GM19397 (cell line): ENCODE results near the gene APOBEC3B.
"Not testable (repeated sequence)": the region's sequence is repeated elsewhere in the genome, so short reads cannot be mapped to it uniquely, and the experiment has no call there.

Experiments
- ATAC-seq: cut with Tn5 transposase; IDR thresholded peaks from one replicate; pipeline ENCODE4 v1.9.1; 2021; ENCODE audit warnings: mild to moderate bottlenecking, moderate library complexity; ENCODE audit not compliant: unreplicated experiment

Gene APOBEC3B

DNA sequence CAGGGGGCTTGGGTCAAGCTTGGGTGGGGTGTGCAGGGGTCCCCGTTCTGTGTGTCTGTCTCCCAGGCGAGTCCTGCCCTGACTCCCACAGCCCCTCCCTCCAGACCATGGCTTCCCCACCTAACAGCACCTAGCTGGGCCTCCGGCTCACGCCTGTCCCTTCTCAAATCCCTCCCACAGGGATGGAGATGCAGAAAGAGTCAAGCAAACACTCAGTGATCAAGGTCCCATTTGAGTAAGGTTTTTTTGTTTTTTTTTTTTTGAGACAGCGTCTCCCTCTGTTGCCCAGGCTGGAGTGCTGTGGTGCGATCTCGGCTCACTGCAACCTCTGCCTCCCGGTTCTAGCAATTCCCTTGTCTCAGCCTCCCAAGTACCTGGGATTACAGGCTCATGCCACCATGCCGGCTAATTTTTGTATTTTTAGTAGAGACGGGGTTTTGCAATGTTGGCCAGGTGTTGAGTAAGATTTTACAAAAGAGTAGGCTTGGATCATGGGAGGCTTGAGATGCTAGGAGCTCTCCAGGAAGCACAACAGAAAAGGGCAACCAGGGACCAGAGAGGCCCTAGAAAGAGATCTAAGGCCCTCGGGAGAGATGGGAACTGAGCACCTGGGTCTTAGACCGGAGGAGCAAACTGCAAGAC is 44.5 kb downstream of the APOBEC3B start:
- ATAC-seq, result no peak

DNA sequence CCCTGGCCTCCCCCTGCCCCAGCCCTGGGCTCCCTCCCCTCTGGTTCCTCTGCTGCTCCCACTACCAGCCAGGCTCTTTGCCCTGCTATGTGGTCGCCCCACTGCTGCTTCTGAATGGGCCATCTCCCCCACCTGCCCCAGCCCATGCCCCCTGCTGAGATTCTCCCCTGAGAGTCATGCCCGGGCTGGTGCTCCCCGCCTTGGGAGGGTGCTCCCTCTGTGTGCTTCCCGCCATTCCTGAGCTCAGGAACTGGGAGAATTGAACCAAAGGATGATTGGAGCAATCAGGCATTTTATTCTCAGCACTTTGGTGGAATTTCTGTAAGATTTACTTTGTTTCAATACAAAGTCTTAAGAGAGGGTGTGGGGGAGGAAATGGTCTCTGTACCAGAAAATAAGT is 45.6 kb downstream of the APOBEC3B start:
- ATAC-seq, result no peak

DNA sequence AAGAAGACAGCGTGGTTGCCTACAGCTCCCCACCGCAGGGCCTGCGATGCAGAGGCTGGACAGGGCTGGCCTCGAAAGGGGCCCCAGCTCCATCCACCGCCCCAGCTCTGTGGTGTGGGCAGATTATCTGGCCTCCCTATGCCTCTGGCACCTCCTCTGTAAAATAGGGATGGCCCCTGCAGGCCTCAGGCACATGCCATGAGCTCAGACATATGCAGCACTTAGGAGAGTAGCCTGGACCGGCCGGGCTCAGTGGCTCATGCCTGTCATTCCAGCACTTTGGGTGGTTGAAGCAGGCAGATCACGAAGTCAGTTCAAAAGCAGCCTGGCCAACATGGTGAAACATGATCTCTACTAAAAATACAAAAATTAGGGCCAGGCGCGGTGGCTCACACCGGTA is 46.1 kb downstream of the APOBEC3B start:
- no peak for ATAC-seq

DNA sequence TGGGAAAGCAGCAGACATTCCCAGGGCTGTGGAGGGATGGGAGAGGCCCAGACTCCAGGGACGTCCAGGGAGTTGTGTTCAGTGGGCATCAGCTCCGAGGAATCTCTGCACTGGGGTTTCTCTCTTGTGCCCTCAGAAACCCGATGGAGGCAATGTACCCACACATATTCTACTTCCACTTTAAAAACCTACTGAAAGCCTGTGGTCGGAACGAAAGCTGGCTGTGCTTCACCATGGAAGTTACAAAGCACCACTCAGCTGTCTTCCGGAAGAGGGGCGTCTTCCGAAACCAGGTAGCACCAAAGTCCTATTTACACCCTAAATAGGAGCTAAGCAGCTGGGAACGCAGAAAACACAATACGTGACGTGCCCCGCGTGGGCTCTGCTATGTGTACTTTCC is 47.1 kb downstream of the APOBEC3B start:
- no peak for ATAC-seq

- no peak for ATAC-seq
Measured at GRCh38 chr22:39030705-39031104, 48.6 kb downstream of the APOBEC3B start.

- ATAC-seq, result not testable (repeated sequence)
Measured at GRCh38 chr22:39031434-39032295, 49.5 kb downstream of the APOBEC3B start.

DNA sequence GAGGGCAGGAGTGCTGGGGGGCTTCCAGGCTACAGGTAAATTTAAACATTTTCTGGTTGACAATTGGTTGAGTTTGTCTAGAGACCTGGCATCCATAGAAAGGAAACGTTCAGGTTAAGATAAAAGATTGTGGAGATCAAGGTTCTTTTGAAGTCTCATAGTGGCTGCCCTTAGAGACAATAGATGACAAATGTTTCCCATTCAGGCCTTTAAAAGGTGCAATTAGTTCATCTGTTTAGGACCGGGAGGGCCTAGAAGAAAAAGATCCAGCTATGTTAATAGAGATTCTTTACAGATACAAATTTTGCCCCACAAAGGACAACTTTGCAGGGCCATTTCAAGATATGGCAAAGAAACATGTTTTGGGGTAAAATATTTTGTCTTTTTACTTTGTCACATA is 54.9 kb downstream of the APOBEC3B start:
- ATAC-seq, result not testable (repeated sequence)

DNA sequence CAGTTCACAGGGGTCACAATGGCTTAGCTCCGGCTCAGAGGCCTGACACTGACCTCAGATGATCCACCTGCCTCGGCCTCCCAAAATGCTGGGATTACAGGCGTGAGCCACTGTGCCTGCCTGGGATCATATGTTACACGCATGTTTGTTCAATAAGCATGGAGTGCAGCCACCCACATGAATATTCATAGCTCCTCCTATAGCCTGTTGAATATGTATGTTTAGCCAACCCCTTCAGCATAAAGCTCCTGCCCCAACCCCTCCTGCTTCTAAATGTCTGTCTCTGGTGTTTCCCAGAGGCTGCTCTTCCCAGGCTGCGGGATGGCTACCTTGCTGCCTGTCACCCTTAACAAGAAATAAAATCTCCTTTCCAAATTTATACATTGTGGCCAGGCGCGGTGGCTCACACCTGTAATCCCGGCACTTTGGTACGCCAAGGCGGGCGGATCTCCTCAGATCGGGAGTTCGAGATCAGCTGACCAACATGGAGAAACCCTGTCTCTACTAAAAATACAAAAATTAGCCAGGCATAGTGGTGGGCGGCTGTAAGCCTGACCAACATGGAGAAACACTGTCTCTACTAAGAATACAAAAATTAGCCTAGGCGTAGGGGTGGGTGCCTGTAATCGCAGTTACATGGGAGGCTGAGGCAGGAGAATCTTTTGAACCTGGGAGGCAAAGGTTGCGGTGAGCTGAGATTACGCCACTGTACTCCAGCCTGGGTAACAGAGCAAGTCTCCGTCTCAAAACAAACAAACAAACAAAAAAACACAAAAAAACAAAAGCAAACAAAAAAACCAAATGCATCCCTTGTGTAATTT is 57.4 kb downstream of the APOBEC3B start:
- ATAC-seq, result no peak

- ATAC-seq, result not testable (repeated sequence)
Measured at GRCh38 chr22:39040155-39040537, 58.0 kb downstream of the APOBEC3B start.

DNA sequence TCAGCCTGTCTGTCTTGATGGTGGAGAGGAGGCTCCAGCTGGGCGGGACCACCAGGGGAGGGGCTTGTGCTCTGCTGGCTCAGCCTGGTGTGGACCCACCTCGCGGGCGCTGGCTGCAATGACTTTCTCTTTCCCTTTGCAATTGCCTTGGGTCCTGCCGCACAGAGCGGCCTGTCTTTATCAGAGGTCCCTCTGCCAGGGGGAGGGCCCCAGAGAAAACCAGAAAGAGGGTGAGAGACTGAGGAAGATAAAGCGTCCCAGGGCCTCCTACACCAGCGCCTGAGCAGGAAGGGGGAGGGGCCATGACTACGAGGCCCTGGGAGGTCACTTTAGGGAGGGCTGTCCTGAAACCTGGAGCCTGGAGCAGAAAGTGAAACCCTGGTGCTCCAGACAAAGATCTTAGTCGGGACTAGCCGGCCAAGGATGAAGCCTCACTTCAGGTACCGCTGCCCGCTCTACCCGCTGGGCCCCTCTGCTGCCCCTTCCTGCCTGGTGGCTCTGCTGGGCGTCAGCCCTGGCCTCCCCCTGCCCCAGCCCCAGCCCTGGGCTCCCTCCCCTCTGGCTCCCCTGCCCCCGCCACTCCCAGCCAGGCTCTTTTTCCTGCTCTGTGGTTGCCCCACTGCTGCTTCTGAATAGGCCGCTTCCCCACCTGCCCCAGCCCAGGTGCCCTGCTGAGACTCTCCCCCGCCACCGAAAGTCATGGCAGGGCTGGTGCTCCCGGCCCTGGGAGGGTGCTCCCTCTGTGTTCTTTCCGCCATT is 58.6 kb downstream of the APOBEC3B start, which contains the start of gene APOBEC3F:
APOBEC3F (plus strand) TSS at position 327 of the 759 bp plus-strand sequence; CDS start at position 424, 97 bp downstream.
- ATAC-seq, result peak; percentile 89

DNA sequence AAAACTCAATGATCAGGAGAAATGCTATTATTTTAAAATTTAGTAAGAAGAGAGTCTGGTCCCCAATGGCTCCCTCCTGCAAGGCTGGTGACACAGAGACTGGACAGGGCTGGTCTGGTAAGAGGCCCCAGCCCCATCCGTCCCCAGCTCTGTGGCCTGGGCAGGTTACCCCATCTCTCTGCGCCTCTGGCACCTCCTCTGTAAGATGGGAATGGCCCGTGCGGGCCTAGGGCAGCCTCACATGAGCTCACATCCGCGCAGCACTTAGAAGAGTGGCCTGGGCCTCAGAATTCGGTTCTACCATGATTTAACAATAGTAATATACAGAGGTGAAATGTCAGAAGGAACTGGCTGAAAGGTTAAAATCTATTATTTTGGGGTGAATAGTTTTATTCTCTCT is 59.8 kb downstream of the APOBEC3B start:
- ATAC-seq, result no peak
